Hematopoietic multipotent progenitor cell treated with erythropoietin and hydrocortisone succinate and interleukin-3 and kit ligand, for 8 days (in vitro differentiated cells): Measurements from ENCODE around the gene MGME1.
A peak's percentile ranks its signal among the peaks of the same experiment; 100 is the strongest.
"Not testable (repeated sequence)": the region's sequence is repeated elsewhere in the genome, so short reads cannot be mapped to it uniquely, and the experiment has no call there.

Source experiments
- DNase-seq: peaks from one replicate; pipeline ENCODE4 v3.0.0-alpha.2; 2015

MGME1 gene

GRCh38 chr20:17941087-17941825 is 27.6 kb upstream of the MGME1 start:
- no peak for DNase-seq

GRCh38 chr20:17941826-17942196 is 27.0 kb upstream of the MGME1 start:
- no peak for DNase-seq

GRCh38 chr20:17943343-17943742 is 25.5 kb upstream of the MGME1 start:
- no peak for DNase-seq

- no peak for DNase-seq
Measured at GRCh38 chr20:17944854-17945474, 23.9 kb upstream of the MGME1 start.

GRCh38 chr20:17946040-17946439 is 22.8 kb upstream of the MGME1 start:
- no peak for DNase-seq

GRCh38 chr20:17946572-17947473 is 22.0 kb upstream of the MGME1 start:
- peak; percentile 3 for DNase-seq

- no peak for DNase-seq
Measured at GRCh38 chr20:17947474-17947815, 21.4 kb upstream of the MGME1 start.

GRCh38 chr20:17948442-17948841 is 20.4 kb upstream of the MGME1 start:
- no peak for DNase-seq

- no peak for DNase-seq
Measured at GRCh38 chr20:17949899-17950298, 18.9 kb upstream of the MGME1 start.

- no peak for DNase-seq
Measured at GRCh38 chr20:17950670-17951069, 18.1 kb upstream of the MGME1 start.

- no peak for DNase-seq
Measured at GRCh38 chr20:17951323-17951722, 17.5 kb upstream of the MGME1 start.

- no peak for DNase-seq
Measured at GRCh38 chr20:17952692-17953684, 15.8 kb upstream of the MGME1 start.

GRCh38 chr20:17953935-17954334 is 14.9 kb upstream of the MGME1 start:
- no peak for DNase-seq

- DNase-seq, result peak; percentile 43
Measured at GRCh38 chr20:17955302-17955701, 13.5 kb upstream of the MGME1 start.

- DNase-seq, result no peak
Measured at GRCh38 chr20:17956099-17956685, 12.6 kb upstream of the MGME1 start.

- DNase-seq, result no peak
Measured at GRCh38 chr20:17957505-17958363, 11.1 kb upstream of the MGME1 start.

GRCh38 chr20:17958373-17959256 is 10.2 kb upstream of the MGME1 start:
- DNase-seq, result peak; percentile 95

GRCh38 chr20:17959257-17959627 is 9.6 kb upstream of the MGME1 start:
- DNase-seq, result no peak

- DNase-seq, result not testable (repeated sequence)
Measured at GRCh38 chr20:17960400-17960885, 8.4 kb upstream of the MGME1 start.
